ENCODE results near the gene LRRC41. TPM values are rescaled to one million over a fixed set of nuclear protein-coding genes. Genes with fewer than 3 reads are reported as not detected.

The LRRC41 gene
- total RNA-seq, 1 donor from 2014 or later, result 43.1 TPM

- H3K9ac ChIP-seq, result no peak overlapping the region
- no peak overlapping the region for H3K4me3 ChIP-seq
- no peak for DNase-seq (ENCODE audit: low spot score)
- no peaks in the 10 kb centered on the region for H3K27me3 ChIP-seq
- H3K4me2 ChIP-seq, result no peak overlapping the region
- no peaks in the 10 kb centered on the region for H4K20me1 ChIP-seq (ENCODE audit: low read depth)
- H3K9me3 Mint-ChIP-seq, result no peaks in the 10 kb centered on the region
- no peak overlapping the region for H3K27ac ChIP-seq
- no peak overlapping the region for H2AFZ ChIP-seq (replicated peaks)
- no peaks in the 10 kb centered on the region for H3K79me2 ChIP-seq (ENCODE audit: low read depth)
- TF ChIP-seq EZH2phosphoT487 (IDR thresholded peaks at IDR 0.05), result no peak
- peaks cover 11% of the 10 kb centered on the region for H3K36me3 ChIP-seq
- peaks cover 47% of the 10 kb centered on the region for H3K36me3 Mint-ChIP-seq
- peaks cover 2% of the 10 kb centered on the region for H3K27me3 Mint-ChIP-seq (ENCODE audit: insufficient read depth, low read depth)
- H3K4me1 Mint-ChIP-seq, result no peaks in the 10 kb centered on the region
- no peaks in the 10 kb centered on the region for H3K4me1 ChIP-seq
- H3K9me3 ChIP-seq (ENCODE audit: low read depth), result no peaks in the 10 kb centered on the region
- H3K4me3 Mint-ChIP-seq, result no peak overlapping the region
- peaks cover 13% of the 10 kb centered on the region for H3F3A ChIP-seq (ENCODE audit: low read depth)
- H3K27ac Mint-ChIP-seq, result no peak overlapping the region
Observed at GRCh38 chr1:46275030-46275337, 28.4 kb downstream of the LRRC41 start.

GRCh38 chr1:46274225-46275029 is 29.0 kb downstream of the LRRC41 start:
- H3K9ac ChIP-seq, result no peak overlapping the region
- no peak overlapping the region for H3K27ac Mint-ChIP-seq
- H3K36me3 ChIP-seq, result peaks cover 11% of the 10 kb centered on the region
- no peak overlapping the region for H3K27ac ChIP-seq
- TF ChIP-seq CTCF (IDR thresholded peaks at IDR 0.05) (no peak), EZH2 (IDR thresholded peaks at IDR 0.05) (no peak), EZH2phosphoT487 (IDR thresholded peaks at IDR 0.05) (no peak)
- H3K36me3 Mint-ChIP-seq, result peaks cover 46% of the 10 kb centered on the region
- H3K27me3 ChIP-seq, result no peaks in the 10 kb centered on the region
- H3F3A ChIP-seq (ENCODE audit: low read depth), result peaks cover 13% of the 10 kb centered on the region
- no peaks in the 10 kb centered on the region for H3K79me2 ChIP-seq (ENCODE audit: low read depth)
- no peaks in the 10 kb centered on the region for H3K9me3 Mint-ChIP-seq
- no peak overlapping the region for H2AFZ ChIP-seq (replicated peaks)
- H3K9me3 ChIP-seq (ENCODE audit: low read depth), result no peaks in the 10 kb centered on the region
- no peak overlapping the region for H3K4me2 ChIP-seq
- H3K4me1 ChIP-seq, result no peaks in the 10 kb centered on the region
- no peak overlapping the region for H3K4me3 Mint-ChIP-seq
- H3K4me1 Mint-ChIP-seq, result no peaks in the 10 kb centered on the region
- H4K20me1 ChIP-seq (ENCODE audit: low read depth), result no peaks in the 10 kb centered on the region
- H3K27me3 Mint-ChIP-seq (ENCODE audit: insufficient read depth, low read depth), result peaks cover 2% of the 10 kb centered on the region
- no peak for DNase-seq (ENCODE audit: low spot score)
- H3K4me3 ChIP-seq, result no peak overlapping the region

GRCh38 chr1:46268578-46268977 is 34.8 kb downstream of the LRRC41 start:
- Mint-ChIP-seq H3K9me3 (no peaks in the 10 kb centered on the region), H3K4me3 (no peak overlapping the region), H3K4me1 (no peaks in the 10 kb centered on the region), H3K27me3 (ENCODE audit: insufficient read depth, low read depth) (no peaks in the 10 kb centered on the region), H3K27ac (no peak overlapping the region), H3K36me3 (peaks cover 30% of the 10 kb centered on the region)
- H3K36me3 ChIP-seq, result peaks cover 8% of the 10 kb centered on the region
- no peak overlapping the region for H3K9ac ChIP-seq
- H3K9me3 ChIP-seq (ENCODE audit: low read depth), result no peaks in the 10 kb centered on the region
- H2AFZ ChIP-seq (replicated peaks), result no peak overlapping the region
- no peak overlapping the region for H3K4me3 ChIP-seq
- no peaks in the 10 kb centered on the region for H3K79me2 ChIP-seq (ENCODE audit: low read depth)
- H4K20me1 ChIP-seq (ENCODE audit: low read depth), result no peaks in the 10 kb centered on the region
- H3F3A ChIP-seq (ENCODE audit: low read depth), result no peaks in the 10 kb centered on the region
- TF ChIP-seq EZH2 (IDR thresholded peaks at IDR 0.05) (no peak), EZH2phosphoT487 (IDR thresholded peaks at IDR 0.05) (no peak), CTCF (IDR thresholded peaks at IDR 0.05) (no peak)
- H3K27ac ChIP-seq, result no peak overlapping the region
- no peak for DNase-seq (ENCODE audit: low spot score)
- H3K4me1 ChIP-seq, result no peaks in the 10 kb centered on the region
- no peaks in the 10 kb centered on the region for H3K27me3 ChIP-seq
- H3K4me2 ChIP-seq, result no peak overlapping the region

GRCh38 chr1:46263146-46263545 is 40.3 kb downstream of the LRRC41 start:
- Mint-ChIP-seq H3K4me3 (no peak overlapping the region), H3K27ac (no peak overlapping the region), H3K36me3 (peaks cover 37% of the 10 kb centered on the region), H3K27me3 (ENCODE audit: insufficient read depth, low read depth) (no peaks in the 10 kb centered on the region), H3K9me3 (no peaks in the 10 kb centered on the region), H3K4me1 (no peaks in the 10 kb centered on the region)
- Histone ChIP-seq H3K4me2 (no peak overlapping the region), H3F3A (ENCODE audit: low read depth) (no peaks in the 10 kb centered on the region), H3K4me1 (no peaks in the 10 kb centered on the region), H4K20me1 (ENCODE audit: low read depth) (peaks cover 7% of the 10 kb centered on the region), H2AFZ (replicated peaks) (no peak overlapping the region), H3K36me3 (peaks cover 2% of the 10 kb centered on the region), H3K9ac (no peak overlapping the region), H3K79me2 (ENCODE audit: low read depth) (no peaks in the 10 kb centered on the region), H3K27me3 (no peaks in the 10 kb centered on the region), H3K27ac (no peak overlapping the region), H3K4me3 (no peak overlapping the region), H3K9me3 (ENCODE audit: low read depth) (no peaks in the 10 kb centered on the region)
- TF ChIP-seq EZH2 (IDR thresholded peaks at IDR 0.05) (no peak), CTCF (IDR thresholded peaks at IDR 0.05) (no peak), EZH2phosphoT487 (IDR thresholded peaks at IDR 0.05) (no peak)
- no peak for DNase-seq (ENCODE audit: low spot score)
